Heart left ventricle (tissue), 13 donors: ENCODE data around the gene CEP112.

Experiments used
- POLR2A ChIP-seq, 2 donors: fragments of 450-650 bp; IDR thresholded peaks; one replicate each; pipeline ENCODE4 v1.6.1; 2017; ENCODE audit warnings: antibody characterized with exemption in 2 of 2, mild to moderate bottlenecking in 2 of 2, moderate library complexity in 2 of 2
- TF ChIP-seq, protein P1 (sequence below), 12 donors: fragments of 200-600 bp; sonication (generic) in 4 of 12; IDR thresholded peaks; one replicate each; pipeline versions ENCODE4 v1.5.0 to v1.8.0; 2018 to 2022; ENCODE audit warnings: antibody characterized with exemption in 12 of 12, mild to moderate bottlenecking in 5 of 12
- donor health status: ischemic (EF 13 %, LVEDD 7.1; RV severe dilation, severe dysfunction).
- donor health status: DM: no; HTN: yes; CAD: no.
- donor health status: DM: no; HTN: no; CAD: no.
- donor health status: ischemic (EF 25% LVEDD 6.9; RV normal size, moderate dysfunction).
- donor health status: ischemic (EF 25% LVEDD 5.7; RV mildly dilated, moderate dysfunction).
- donor health status: ischemic (EF 35%, LVEDD 5.7; RV mildly dilated, moderate dysfunction).
- donor health status: nonischemic (EF 11% LVEDD 7.7; RV severe dilation, severe dysfunction).
- donor health status: DM: yes; HTN: yes; CAD: no.
- donor health status: PGD.
- donor health status: ischemic (EF 29% LVEDD 5.4; RV normal size, mild dysfunction).
- donor health status: nonischemic (EF 23%, LVEDD 6.1; RV moderate dilation, normal function).

DNA sequence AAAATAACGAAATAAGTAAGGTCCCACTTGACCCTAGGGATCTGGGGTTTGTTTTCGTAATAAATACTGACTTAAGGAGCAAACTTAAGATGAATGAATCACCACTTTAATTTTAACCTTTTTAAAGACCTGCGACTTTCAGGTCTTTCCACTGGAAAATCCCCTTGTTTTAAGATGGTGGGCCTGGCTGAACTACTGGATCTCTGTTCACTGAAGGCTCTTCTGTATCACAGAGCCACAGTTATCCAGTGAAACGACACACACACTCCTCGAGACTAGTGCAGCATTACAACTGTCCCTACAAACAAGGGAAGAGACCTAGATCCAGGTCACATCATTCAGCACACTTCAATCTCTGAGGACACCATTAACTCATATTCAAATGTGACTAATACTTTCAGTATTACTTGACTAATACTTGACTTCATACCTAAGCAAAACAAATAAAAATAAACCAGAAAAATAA is 299.0 kb downstream of the CEP112 start:
- TF ChIP-seq POLR2A (IDR thresholded peaks at IDR 0.05) = no peak
- TF ChIP-seq, protein P1, sequence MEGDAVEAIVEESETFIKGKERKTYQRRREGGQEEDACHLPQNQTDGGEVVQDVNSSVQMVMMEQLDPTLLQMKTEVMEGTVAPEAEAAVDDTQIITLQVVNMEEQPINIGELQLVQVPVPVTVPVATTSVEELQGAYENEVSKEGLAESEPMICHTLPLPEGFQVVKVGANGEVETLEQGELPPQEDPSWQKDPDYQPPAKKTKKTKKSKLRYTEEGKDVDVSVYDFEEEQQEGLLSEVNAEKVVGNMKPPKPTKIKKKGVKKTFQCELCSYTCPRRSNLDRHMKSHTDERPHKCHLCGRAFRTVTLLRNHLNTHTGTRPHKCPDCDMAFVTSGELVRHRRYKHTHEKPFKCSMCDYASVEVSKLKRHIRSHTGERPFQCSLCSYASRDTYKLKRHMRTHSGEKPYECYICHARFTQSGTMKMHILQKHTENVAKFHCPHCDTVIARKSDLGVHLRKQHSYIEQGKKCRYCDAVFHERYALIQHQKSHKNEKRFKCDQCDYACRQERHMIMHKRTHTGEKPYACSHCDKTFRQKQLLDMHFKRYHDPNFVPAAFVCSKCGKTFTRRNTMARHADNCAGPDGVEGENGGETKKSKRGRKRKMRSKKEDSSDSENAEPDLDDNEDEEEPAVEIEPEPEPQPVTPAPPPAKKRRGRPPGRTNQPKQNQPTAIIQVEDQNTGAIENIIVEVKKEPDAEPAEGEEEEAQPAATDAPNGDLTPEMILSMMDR (IDR thresholded peaks at IDR 0.05) = no peak
